Measurements from ENCODE around the gene POP7.

DNA sequence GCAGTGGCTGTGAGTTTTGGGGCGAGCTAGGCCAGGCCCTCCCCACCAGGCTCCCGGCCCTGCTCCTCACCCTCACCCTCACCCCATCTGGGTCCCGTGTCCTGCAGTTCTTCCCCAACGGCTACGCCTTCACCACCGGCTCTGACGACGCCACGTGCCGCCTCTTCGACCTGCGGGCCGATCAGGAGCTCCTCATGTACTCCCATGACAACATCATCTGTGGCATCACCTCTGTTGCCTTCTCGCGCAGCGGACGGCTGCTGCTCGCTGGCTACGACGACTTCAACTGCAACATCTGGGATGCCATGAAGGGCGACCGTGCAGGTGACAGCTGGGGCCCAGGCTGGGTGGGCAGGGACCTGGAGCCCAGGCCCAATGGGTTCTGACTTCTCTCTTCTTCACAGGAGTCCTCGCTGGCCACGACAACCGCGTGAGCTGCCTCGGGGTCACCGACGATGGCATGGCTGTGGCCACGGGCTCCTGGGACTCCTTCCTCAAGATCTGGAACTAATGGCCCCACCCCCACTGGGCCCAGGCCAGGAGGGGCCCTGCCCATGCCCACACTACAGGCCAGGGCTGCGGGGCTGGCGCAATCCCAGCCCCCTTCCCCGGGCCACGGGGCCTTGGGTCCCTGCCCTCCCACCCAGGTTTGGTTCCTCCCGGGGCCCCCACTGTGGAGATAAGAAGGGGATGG lies 27.5 kb upstream of the POP7 start:
- TF ChIP-seq POLR2A (IDR thresholded peaks at IDR 0.05): no peak
- TF ChIP-seq, protein P1, sequence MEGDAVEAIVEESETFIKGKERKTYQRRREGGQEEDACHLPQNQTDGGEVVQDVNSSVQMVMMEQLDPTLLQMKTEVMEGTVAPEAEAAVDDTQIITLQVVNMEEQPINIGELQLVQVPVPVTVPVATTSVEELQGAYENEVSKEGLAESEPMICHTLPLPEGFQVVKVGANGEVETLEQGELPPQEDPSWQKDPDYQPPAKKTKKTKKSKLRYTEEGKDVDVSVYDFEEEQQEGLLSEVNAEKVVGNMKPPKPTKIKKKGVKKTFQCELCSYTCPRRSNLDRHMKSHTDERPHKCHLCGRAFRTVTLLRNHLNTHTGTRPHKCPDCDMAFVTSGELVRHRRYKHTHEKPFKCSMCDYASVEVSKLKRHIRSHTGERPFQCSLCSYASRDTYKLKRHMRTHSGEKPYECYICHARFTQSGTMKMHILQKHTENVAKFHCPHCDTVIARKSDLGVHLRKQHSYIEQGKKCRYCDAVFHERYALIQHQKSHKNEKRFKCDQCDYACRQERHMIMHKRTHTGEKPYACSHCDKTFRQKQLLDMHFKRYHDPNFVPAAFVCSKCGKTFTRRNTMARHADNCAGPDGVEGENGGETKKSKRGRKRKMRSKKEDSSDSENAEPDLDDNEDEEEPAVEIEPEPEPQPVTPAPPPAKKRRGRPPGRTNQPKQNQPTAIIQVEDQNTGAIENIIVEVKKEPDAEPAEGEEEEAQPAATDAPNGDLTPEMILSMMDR (IDR thresholded peaks at IDR 0.05 in 8 of 11, conservative IDR thresholded peaks at IDR 0.05 in 3 of 11): no peak

Data from spleen (tissue), 7 donors.